OCI-LY7 (cell line): ENCODE measurements around the gene SRRM5. TPM values are rescaled to one million over a fixed set of nuclear protein-coding genes. Genes with fewer than 3 reads are reported as not detected.

Experiments used
- BruUV-seq: library from RNA; stranded (reverse); fragments of 400-500 nt; replicated peaks from 2 replicates; lab custom pipeline; 2021; lab: Mats Ljungman, UMichigan
- CTCF ChIA-PET: fragments of 300-600 bp; sonication (Branson Sonifier 250); formaldehyde crosslinking; loops from one replicate; lab custom pipeline; 2022; ENCODE audit warnings: antibody characterized with exemption; ENCODE audit not compliant: unreplicated experiment; lab: Charles Lee
- POLR2A ChIA-PET: fragments of 300-600 bp; sonication (Branson Sonifier 250); formaldehyde crosslinking; loops from one replicate; lab custom pipeline; 2022; ENCODE audit warnings: antibody characterized with exemption; lab: Charles Lee
- DNase-seq: peaks from one replicate; pipeline ENCODE4 v3.0.0-alpha.2; 2015; ENCODE audit warnings: low spot score
- H2AFZ ChIP-seq: fragments of 200-600 bp; sonication (generic), shearing (Covaris generic); 2 replicates; pipeline ENCODE4 v1.6.1; 2014; ENCODE audit warnings: mild to moderate bottlenecking, antibody characterized with exemption, low read length, moderate library complexity
- H3K27ac ChIP-seq: fragments of 200-600 bp; sonication (generic); 2 replicates; pipeline ENCODE4 v1.5.1; 2014; ENCODE audit warnings: mixed run types, low read depth, mild to moderate bottlenecking, moderate library complexity, low read length, inconsistent platforms; ENCODE audit not compliant: poor library complexity, severe bottlenecking
- H3K36me3 ChIP-seq: fragments of 200-600 bp; sonication (generic); 2 replicates; pipeline ENCODE4 v1.6.1; 2014; ENCODE audit warnings: mild to moderate bottlenecking, antibody characterized with exemption, low read length, moderate library complexity, mixed read lengths; ENCODE audit not compliant: insufficient read depth
- H3K4me1 ChIP-seq: fragments of 200-600 bp; sonication (generic); 2 replicates; pipeline ENCODE4 v1.5.1; 2014; ENCODE audit warnings: mild to moderate bottlenecking, low read length; ENCODE audit not compliant: insufficient read depth, poor library complexity, severe bottlenecking
- H3K4me2 ChIP-seq: fragments of 200-600 bp; sonication (generic); 2 replicates; pipeline ENCODE4 v1.6.1; 2014; ENCODE audit warnings: mild to moderate bottlenecking, low read length
- H3K4me3 ChIP-seq: fragments of 200-600 bp; sonication (generic); 2 replicates; pipeline ENCODE4 v1.5.1; 2014; ENCODE audit warnings: mild to moderate bottlenecking, low read depth, low read length; ENCODE audit not compliant: poor library complexity, severe bottlenecking
- H3K79me2 ChIP-seq: fragments of 200-600 bp; sonication (generic); 2 replicates; pipeline ENCODE4 v1.6.1; 2016; ENCODE audit warnings: low read depth, mild to moderate bottlenecking, low read length, moderate library complexity, mixed read lengths; ENCODE audit not compliant: insufficient read depth
- H3K9me2 ChIP-seq: fragments of 200-600 bp; sonication (generic); 2 replicates; pipeline ENCODE4 v1.6.1; 2016; ENCODE audit warnings: mild to moderate bottlenecking, low read length, mixed read lengths; ENCODE audit not compliant: insufficient read depth
- H3K9me3 ChIP-seq: fragments of 200-600 bp; sonication (generic); 2 replicates; pipeline ENCODE4 v1.6.1; 2014; ENCODE audit warnings: mild to moderate bottlenecking, mixed run types, low read length, mixed read lengths
- H4K20me1 ChIP-seq: fragments of 200-600 bp; sonication (generic); 2 replicates; pipeline ENCODE4 v1.6.1; 2014; ENCODE audit warnings: mild to moderate bottlenecking, antibody characterized with exemption, low read length, moderate library complexity, mixed read lengths; ENCODE audit not compliant: insufficient read depth
- CTCF ChIP-seq: fragments of 200-600 bp; sonication (generic); conservative IDR thresholded peaks from 2 replicates; pipeline ENCODE4 v1.5.1; 2014; ENCODE audit warnings: mild to moderate bottlenecking, antibody characterized with exemption, low read length, moderate library complexity, mixed read lengths
- EZH2phosphoT487 ChIP-seq: fragments of 200-600 bp; sonication (generic); IDR thresholded peaks from 2 replicates; pipeline ENCODE4 v1.6.1; 2018; ENCODE audit warnings: low read depth, borderline replicate concordance, mild to moderate bottlenecking, mixed run types, antibody characterized with exemption, low read length, moderate library complexity, mixed read lengths
- intact Hi-C: fragments of 100-400 bp; cut with micrococcal nuclease; formaldehyde crosslinking; loops from one replicate; pipeline ENCODE4 v1.10.0; 2022; ENCODE audit not compliant: unreplicated experiment
- total RNA-seq, 2 experiments: library from RNA; depleted of rRNA in 1 of 2; stranded (reverse); fragments of >200 nt in 1 of 2; shearing (Covaris generic) in 1 of 2; gene quantifications; 2 replicates each; pipeline ENCODE4 v1.2.3, GENCODE V29; 2014 to 2022

SRRM5 gene
- total RNA-seq, 2 experiments from 2014 or later, result 0.61 to 0.73 TPM

GRCh38 chr19:43589277-43589676 lies 22.6 kb upstream of the SRRM5 start:
- Histone ChIP-seq H2AFZ (no peak overlapping the region), H3K27ac (no peak overlapping the region)

GRCh38 chr19:43589678-43590077 lies 22.2 kb upstream of the SRRM5 start:
- no TSS peak for BruUV-seq
- ChIA-PET POLR2A (interaction anchor here (0.6 kb wide), 1 partner anchor 79 kb away, joined by 3 read pairs; no protein-coding TSS in a partner anchor), CTCF (no interaction called here)
- Histone ChIP-seq H3K9me3 (no peaks in the 10 kb centered on the region), H4K20me1 (no peaks in the 10 kb centered on the region), H3K9me2 (no peaks in the 10 kb centered on the region), H3K27ac (no peak overlapping the region), H3K79me2 (no peaks in the 10 kb centered on the region), H3K4me3 (no peak overlapping the region), H3K4me1 (peaks cover 8% of the 10 kb centered on the region), H2AFZ (no peak overlapping the region), H3K4me2 (no peak overlapping the region), H3K36me3 (peaks cover 5% of the 10 kb centered on the region; the same call in 1 of the 2 replicates)
- TF ChIP-seq EZH2phosphoT487 (no peak), CTCF (no peak)
- peak; percentile 29 for DNase-seq
- intact Hi-C loops, result loop anchor here (10.0 kb wide), 2 partner anchors 55 to 145 kb away; partner anchors contain the start of gene ZNF575

More at GRCh38 chr19:43589277-43589676, 22.6 kb upstream of the SRRM5 start:
- Histone ChIP-seq H3K4me3 (no peak overlapping the region), H4K20me1 (no peaks in the 10 kb centered on the region), H3K9me2 (no peaks in the 10 kb centered on the region), H3K4me2 (no peak overlapping the region), H3K9me3 (no peaks in the 10 kb centered on the region), H3K79me2 (no peaks in the 10 kb centered on the region), H3K36me3 (peaks cover 5% of the 10 kb centered on the region; the same call in 1 of the 2 replicates), H3K4me1 (peaks cover 8% of the 10 kb centered on the region)
- BruUV-seq, result no TSS peak
- ChIA-PET POLR2A (no interaction called here), CTCF (no interaction called here)
- TF ChIP-seq CTCF, result no peak
- TF ChIP-seq EZH2phosphoT487, result no peak
- intact Hi-C loops, result no loop called here
- no peak for DNase-seq
